ENCODE measurements around the gene ANO4.

The ANO4 gene

GRCh38 chr12:100995771-100996170 lies 201.2 kb downstream of the ANO4 start:
- DNase-seq = no peak

GRCh38 chr12:101001669-101002068 lies 207.1 kb downstream of the ANO4 start:
- no peak for DNase-seq

GRCh38 chr12:101002696-101003419 lies 208.3 kb downstream of the ANO4 start:
- DNase-seq = no peak

- no peak for DNase-seq
Observed at GRCh38 chr12:101004898-101005297, 210.3 kb downstream of the ANO4 start.

- no peak for DNase-seq
Observed at GRCh38 chr12:101009274-101009673, 214.7 kb downstream of the ANO4 start.

- no peak for DNase-seq
Observed at GRCh38 chr12:101010896-101011295, 216.3 kb downstream of the ANO4 start.

GRCh38 chr12:101013993-101014392 lies 219.4 kb downstream of the ANO4 start:
- DNase-seq = no peak

GRCh38 chr12:101015044-101015443 lies 220.5 kb downstream of the ANO4 start:
- no peak for DNase-seq

GRCh38 chr12:101018540-101018939 lies 224.0 kb downstream of the ANO4 start:
- DNase-seq = no peak

GRCh38 chr12:101019201-101019600 lies 224.6 kb downstream of the ANO4 start:
- no peak for DNase-seq

- DNase-seq = no peak
Observed at GRCh38 chr12:101019667-101020066, 225.1 kb downstream of the ANO4 start.

- DNase-seq = no peak
Observed at GRCh38 chr12:101021442-101021841, 226.9 kb downstream of the ANO4 start.

GRCh38 chr12:101021911-101022388 lies 227.4 kb downstream of the ANO4 start:
- no peak for DNase-seq

GRCh38 chr12:101027200-101027599 lies 232.6 kb downstream of the ANO4 start:
- no peak for DNase-seq

GRCh38 chr12:101027816-101028215 lies 233.2 kb downstream of the ANO4 start:
- no peak for DNase-seq

GRCh38 chr12:101038289-101038871 lies 243.8 kb downstream of the ANO4 start:
- DNase-seq = no peak

- no peak for DNase-seq
Observed at GRCh38 chr12:101039848-101040531, 245.4 kb downstream of the ANO4 start.

GRCh38 chr12:101040936-101041335 lies 246.4 kb downstream of the ANO4 start:
- no peak for DNase-seq

- no peak for DNase-seq
Observed at GRCh38 chr12:101042211-101042610, 247.6 kb downstream of the ANO4 start.

GRCh38 chr12:101044512-101045059 lies 250.0 kb downstream of the ANO4 start:
- no peak for DNase-seq

GRCh38 chr12:101045486-101046464 lies 251.2 kb downstream of the ANO4 start:
- DNase-seq = no peak

- DNase-seq = no peak
Observed at GRCh38 chr12:101047652-101048051, 253.1 kb downstream of the ANO4 start.

GRCh38 chr12:101050631-101051030 lies 256.1 kb downstream of the ANO4 start:
- DNase-seq = no peak

Measured in activated T-cell treated with anti-CD3 and anti-CD28 coated beads, Interleukin-2, amount 50 U/mL, for 1 hour (primary cell).